ENCODE data around the gene ST7. TPM values are rescaled to one million over a fixed set of nuclear protein-coding genes. Genes with fewer than 3 reads are reported as not detected.
"Not testable (repeated sequence)": the region's sequence is repeated elsewhere in the genome, so short reads cannot be mapped to it uniquely, and the experiment has no call there.

The ST7 gene
- total RNA-seq, 1 donor from 2014 or later: 5.5 TPM

- H3K27ac Mint-ChIP-seq; H3K9me3 Mint-ChIP-seq; H3K4me1 Mint-ChIP-seq; intact Hi-C loops (cut with micrococcal nuclease); H3K36me3 Mint-ChIP-seq (ENCODE audit: low read depth); H3K4me3 Mint-ChIP-seq: not testable (repeated sequence)
- DNase-seq: peak; percentile 33
- peaks cover 25% of the 10 kb centered on the region for H3K27me3 Mint-ChIP-seq
Measured at GRCh38 chr7:116936844-116937243, 16.5 kb upstream of the ST7 start.

GRCh38 chr7:116938678-116939077 is 14.6 kb upstream of the ST7 start:
- H3K4me1 Mint-ChIP-seq: peaks cover 2% of the 10 kb centered on the region
- DNase-seq: no peak
- H3K36me3 Mint-ChIP-seq (ENCODE audit: low read depth): no peaks in the 10 kb centered on the region
- peaks cover 23% of the 10 kb centered on the region for H3K27me3 Mint-ChIP-seq
- H3K27ac Mint-ChIP-seq: no peak overlapping the region
- no peaks in the 10 kb centered on the region for H3K9me3 Mint-ChIP-seq
- intact Hi-C loops (cut with micrococcal nuclease): no loop called here
- no peak overlapping the region for H3K4me3 Mint-ChIP-seq

GRCh38 chr7:116940689-116941370 is 12.5 kb upstream of the ST7 start:
- Mint-ChIP-seq H3K4me3 (no peak overlapping the region), H3K27me3 (peaks cover 18% of the 10 kb centered on the region), H3K4me1 (peaks cover 2% of the 10 kb centered on the region), H3K36me3 (ENCODE audit: low read depth) (no peaks in the 10 kb centered on the region), H3K27ac (no peak overlapping the region), H3K9me3 (no peaks in the 10 kb centered on the region)
- intact Hi-C loops (cut with micrococcal nuclease): no loop called here
- DNase-seq: peak; percentile 29

- intact Hi-C loops (cut with micrococcal nuclease): no loop called here
- Mint-ChIP-seq H3K4me3 (no peak overlapping the region), H3K27me3 (peaks cover 13% of the 10 kb centered on the region), H3K27ac (no peak overlapping the region), H3K9me3 (no peaks in the 10 kb centered on the region), H3K36me3 (ENCODE audit: low read depth) (no peaks in the 10 kb centered on the region), H3K4me1 (peaks cover 2% of the 10 kb centered on the region)
- DNase-seq: no peak
Measured at GRCh38 chr7:116942504-116942903, 10.8 kb upstream of the ST7 start.

- peaks cover 5% of the 10 kb centered on the region for H3K4me1 Mint-ChIP-seq
- intact Hi-C loops (cut with micrococcal nuclease): no loop called here
- no peaks in the 10 kb centered on the region for H3K36me3 Mint-ChIP-seq (ENCODE audit: low read depth)
- DNase-seq: no peak
- H3K4me3 Mint-ChIP-seq: no peak overlapping the region
- H3K27ac Mint-ChIP-seq: no peak overlapping the region
- no peaks in the 10 kb centered on the region for H3K9me3 Mint-ChIP-seq
- peaks cover 23% of the 10 kb centered on the region for H3K27me3 Mint-ChIP-seq
Measured at GRCh38 chr7:116948934-116949333, 4.4 kb upstream of the ST7 start.

GRCh38 chr7:116949941-116950801 is 3.1 kb upstream of the ST7 start:
- no peaks in the 10 kb centered on the region for H3K9me3 Mint-ChIP-seq
- no peak overlapping the region for H3K27ac Mint-ChIP-seq
- intact Hi-C loops (cut with micrococcal nuclease): no loop called here
- peaks cover 12% of the 10 kb centered on the region for H3K4me1 Mint-ChIP-seq
- H3K27me3 Mint-ChIP-seq: peaks cover 27% of the 10 kb centered on the region
- H3K36me3 Mint-ChIP-seq (ENCODE audit: low read depth): peaks cover 2% of the 10 kb centered on the region
- DNase-seq: no peak
- H3K4me3 Mint-ChIP-seq: no peak overlapping the region

- H3K4me1 Mint-ChIP-seq: peaks cover 16% of the 10 kb centered on the region
- intact Hi-C loops (cut with micrococcal nuclease): no loop called here
Measured at GRCh38 chr7:116950889-116951351, 2.4 kb upstream of the ST7 start.

GRCh38 chr7:116951366-116952292 is 1.7 kb upstream of the ST7 start:
- peaks cover 16% of the 10 kb centered on the region for H3K4me1 Mint-ChIP-seq
- intact Hi-C loops (cut with micrococcal nuclease): loop anchor here (2.0 kb wide), 2 partner anchors 59 to 89 kb away; partner anchors contain the start of gene CAPZA2

More at GRCh38 chr7:116950889-116951351, 2.4 kb upstream of the ST7 start:
- H3K9me3 Mint-ChIP-seq: no peaks in the 10 kb centered on the region
- H3K27me3 Mint-ChIP-seq: peaks cover 28% of the 10 kb centered on the region
- no peak overlapping the region for H3K27ac Mint-ChIP-seq
- peaks cover 2% of the 10 kb centered on the region for H3K36me3 Mint-ChIP-seq (ENCODE audit: low read depth)
- DNase-seq: no peak
- H3K4me3 Mint-ChIP-seq: no peak overlapping the region

GRCh38 chr7:116952635-116953371 is 498 bp upstream of the ST7 start:
- Mint-ChIP-seq H3K27me3 (peaks cover 27% of the 10 kb centered on the region), H3K4me3 (peak overlapping the region; percentile 77), H3K27ac (peak overlapping the region; percentile 51), H3K36me3 (ENCODE audit: low read depth) (peaks cover 2% of the 10 kb centered on the region), H3K9me3 (no peaks in the 10 kb centered on the region), H3K4me1 (peaks cover 16% of the 10 kb centered on the region)
- intact Hi-C loops (cut with micrococcal nuclease): loop anchor here (2.0 kb wide), 2 partner anchors 58 to 90 kb away; partner anchors contain the start of gene CAPZA2
- DNase-seq: no peak

More at GRCh38 chr7:116951366-116952292, 1.7 kb upstream of the ST7 start:
- Mint-ChIP-seq H3K27ac (no peak overlapping the region), H3K9me3 (no peaks in the 10 kb centered on the region), H3K4me3 (no peak overlapping the region), H3K27me3 (peaks cover 28% of the 10 kb centered on the region), H3K36me3 (ENCODE audit: low read depth) (peaks cover 2% of the 10 kb centered on the region)
- DNase-seq: no peak

- peak; percentile 79 for DNase-seq
- Mint-ChIP-seq H3K27ac (peak overlapping the region; percentile 89), H3K9me3 (no peaks in the 10 kb centered on the region), H3K4me1 (peaks cover 16% of the 10 kb centered on the region), H3K36me3 (ENCODE audit: low read depth) (peaks cover 2% of the 10 kb centered on the region), H3K27me3 (peaks cover 20% of the 10 kb centered on the region), H3K4me3 (peak overlapping the region; percentile 91)
- intact Hi-C loops (cut with micrococcal nuclease): loop anchor here (2.0 kb wide), 2 partner anchors 57 to 91 kb away; partner anchors contain the start of gene CAPZA2
Measured at GRCh38 chr7:116953906-116954838, 871 bp downstream of the ST7 start.

GRCh38 chr7:116955340-116955739 is 2.0 kb downstream of the ST7 start:
- H3K4me3 Mint-ChIP-seq: peak overlapping the region; percentile 48
- DNase-seq: no peak
- H3K9me3 Mint-ChIP-seq: no peaks in the 10 kb centered on the region
- no peak overlapping the region for H3K27ac Mint-ChIP-seq
- peaks cover 2% of the 10 kb centered on the region for H3K36me3 Mint-ChIP-seq (ENCODE audit: low read depth)
- intact Hi-C loops (cut with micrococcal nuclease): no loop called here
- H3K27me3 Mint-ChIP-seq: peaks cover 18% of the 10 kb centered on the region
- H3K4me1 Mint-ChIP-seq: peaks cover 16% of the 10 kb centered on the region

Measured in activated CD4-positive, alpha-beta T cell treated with anti-CD3 and anti-CD28 coated beads, Interleukin-2, amount 10 ng/mL, durations not matched to agents 24 days and 14 days (primary cell).